CD4-positive, alpha-beta T cell (primary cell): ENCODE measurements around the gene TRMT5. TPM values are rescaled to one million over a fixed set of nuclear protein-coding genes. Genes with fewer than 3 reads are reported as not detected.
A peak's percentile ranks its signal among the peaks of the same experiment; 100 is the strongest.

Experiments
- ATAC-seq: fragments of 200-7000 bp; cut with Tn5 transposase; one replicate; pipeline ENCODE4 v1.10.0; 2022; ENCODE audit warnings: mild to moderate bottlenecking; ENCODE audit not compliant: poor library complexity
- CTCF ChIA-PET: fragments of 350-600 bp; sonication (Branson Sonifier 250); formaldehyde crosslinking; loops from one replicate; lab custom pipeline; 2021; ENCODE audit warnings: antibody characterized with exemption, inconsistent platforms; lab: Charles Lee
- POLR2A ChIA-PET: fragments of 350-600 bp; sonication (Branson Sonifier 250); formaldehyde crosslinking; loops from one replicate; lab custom pipeline; 2021; ENCODE audit warnings: antibody characterized with exemption, inconsistent platforms; lab: Charles Lee
- DNase-seq, 14 experiments: peaks; one replicate each; pipeline ENCODE4 v3.0.0-alpha.2; 2013 to 2020; ENCODE audit warnings: mixed read lengths in 2 of 14
- H3K27ac ChIP-seq, 2 donors: one replicate each; pipeline versions ENCODE4 v1.5.1 to v1.7.0; 2013; ENCODE audit warnings: low read length in 2 of 2, low read depth in 1 of 2, mild to moderate bottlenecking in 1 of 2
- H3K27me3 ChIP-seq, 2 experiments: 1 replicate in 1 of 2; 2 replicates in 1 of 2; pipeline versions ENCODE4 v1.6.1 to v1.7.0; 2013; ENCODE audit warnings: low read length in 2 of 2, control low read depth in 1 of 2, mild to moderate bottlenecking in 1 of 2, moderate library complexity in 1 of 2; ENCODE audit not compliant: insufficient read depth in 2 of 2, control insufficient read depth in 1 of 2
- H3K36me3 ChIP-seq: one replicate; pipeline ENCODE4 v1.6.1; 2013; ENCODE audit warnings: low read length, control low read depth; ENCODE audit not compliant: insufficient read depth
- H3K4me1 ChIP-seq: one replicate; pipeline ENCODE4 v1.6.1; 2013; ENCODE audit warnings: low read length, control low read depth; ENCODE audit not compliant: insufficient read depth
- H3K4me3 ChIP-seq: one replicate; pipeline ENCODE4 v1.5.1; 2013; ENCODE audit warnings: mild to moderate bottlenecking, low read length, moderate library complexity
- H3K9me3 ChIP-seq, 2 experiments: 1 replicate in 1 of 2; 2 replicates in 1 of 2; pipeline versions ENCODE4 v1.6.1 to v1.7.0; 2013; ENCODE audit warnings: low read length in 2 of 2, mild to moderate bottlenecking in 2 of 2, control low read depth in 1 of 2, moderate library complexity in 1 of 2; ENCODE audit not compliant: control insufficient read depth in 1 of 2, insufficient read depth in 1 of 2
- H3K27ac Mint-ChIP-seq: one replicate; pipeline ENCODE4 v1.8.0; 2020; ENCODE audit warnings: mixed read lengths
- H3K27me3 Mint-ChIP-seq: one replicate; pipeline ENCODE4 v1.8.0; 2021; ENCODE audit warnings: mixed read lengths
- H3K36me3 Mint-ChIP-seq: one replicate; pipeline ENCODE4 v1.8.0; 2021; ENCODE audit warnings: low read depth, mixed read lengths
- H3K4me1 Mint-ChIP-seq: one replicate; pipeline ENCODE4 v1.8.0; 2021; ENCODE audit warnings: low read depth, mixed read lengths
- H3K4me3 Mint-ChIP-seq: one replicate; pipeline ENCODE4 v1.8.0; 2020; ENCODE audit warnings: mild to moderate bottlenecking, mixed read lengths
- H3K9me3 Mint-ChIP-seq: one replicate; pipeline ENCODE4 v1.8.0; 2020; ENCODE audit warnings: mixed read lengths
- CTCF ChIP-seq: fragments of 200-600 bp; IDR thresholded peaks from one replicate; pipeline ENCODE4 v1.8.0; 2022; ENCODE audit warnings: antibody characterized with exemption, mild to moderate bottlenecking
- intact Hi-C, 2 experiments: fragments of 100-400 bp; cut with DNase I in 1 of 2; cut with micrococcal nuclease in 1 of 2; formaldehyde crosslinking; loops; one replicate each; pipeline versions ENCODE4 v1.15.1 to v1.9.0; 2023 to 2025; cut with DNase I, micrococcal nuclease
- total RNA-seq, 174 experiments: library from RNA in 2 of 174; stranded (reverse) in 2 of 174; gene quantifications; one replicate each; pipeline ENCODE4 v1.2.3 and lab custom pipeline; 2021 to 2026

The TRMT5 gene
- total RNA-seq, 2 experiments from 2014 or later, result 3.6 to 3.8 TPM

- CTCF ChIA-PET, result no interaction called here
- H3K27ac Mint-ChIP-seq, result no peak overlapping the region
- no peaks in the 10 kb centered on the region for H3K36me3 ChIP-seq
- no peak overlapping the region for H3K27ac ChIP-seq
- H3K4me3 Mint-ChIP-seq, result no peak overlapping the region
- DNase-seq (no peak), ATAC-seq (no peak)
- no peaks in the 10 kb centered on the region for H3K9me3 ChIP-seq
- H3K9me3 Mint-ChIP-seq, result no peaks in the 10 kb centered on the region
- intact Hi-C loops, result loop anchor here in 1 of 2 experiments (10.0 kb wide), 2 partner anchors 893 to 1493 kb away; partner anchors contain the start of genes JKAMP and L3HYPDH
- peaks cover 36% of the 10 kb centered on the region for H3K4me1 Mint-ChIP-seq
- no peaks in the 10 kb centered on the region for H3K27me3 ChIP-seq
- POLR2A ChIA-PET, result no interaction called here
- H3K36me3 Mint-ChIP-seq, result peaks cover 16% of the 10 kb centered on the region
- no peak overlapping the region for H3K4me3 ChIP-seq
- H3K27me3 Mint-ChIP-seq, result no peaks in the 10 kb centered on the region
- H3K4me1 ChIP-seq, result peaks cover 17% of the 10 kb centered on the region
- TF ChIP-seq CTCF, result no peak
These were observed 3.0 kb downstream of the TRMT5 start for GRCh38 chr14:60977847-60978246.

- no peaks in the 10 kb centered on the region for H3K27me3 Mint-ChIP-seq
- Histone ChIP-seq H3K9me3 (no peaks in the 10 kb centered on the region), H3K27me3 (no peaks in the 10 kb centered on the region), H3K4me3 (no peak overlapping the region), H3K4me1 (peaks cover 4% of the 10 kb centered on the region), H3K36me3 (no peaks in the 10 kb centered on the region), H3K27ac (no peak overlapping the region)
- H3K4me3 Mint-ChIP-seq, result no peak overlapping the region
- H3K4me1 Mint-ChIP-seq, result peaks cover 36% of the 10 kb centered on the region
- DNase-seq (no peak), ATAC-seq (no peak)
- ChIA-PET CTCF (no interaction called here), POLR2A (no interaction called here)
- H3K27ac Mint-ChIP-seq, result peak overlapping the region; percentile 19
- intact Hi-C loops, result loop anchor here in 1 of 2 experiments (10.0 kb wide), 2 partner anchors 891 to 1491 kb away; partner anchors contain the start of genes JKAMP and L3HYPDH
- H3K9me3 Mint-ChIP-seq, result no peaks in the 10 kb centered on the region
- peaks cover 22% of the 10 kb centered on the region for H3K36me3 Mint-ChIP-seq
- no peak for TF ChIP-seq CTCF
These were observed 5.3 kb downstream of the TRMT5 start for GRCh38 chr14:60975551-60975950.

- Mint-ChIP-seq H3K36me3 (peaks cover 22% of the 10 kb centered on the region), H3K4me3 (no peak overlapping the region), H3K9me3 (no peaks in the 10 kb centered on the region), H3K27me3 (no peaks in the 10 kb centered on the region), H3K4me1 (peaks cover 32% of the 10 kb centered on the region), H3K27ac (no peak overlapping the region)
- intact Hi-C loops, result loop anchor here in 1 of 2 experiments (10.0 kb wide), 2 partner anchors 889 to 1489 kb away; partner anchors contain the start of genes JKAMP and L3HYPDH
- no peaks in the 10 kb centered on the region for H3K9me3 ChIP-seq
- H3K4me3 ChIP-seq, result no peak overlapping the region
- ChIA-PET POLR2A (no interaction called here), CTCF (no interaction called here)
- H3K36me3 ChIP-seq, result no peaks in the 10 kb centered on the region
- ATAC-seq (no peak), DNase-seq (no peak)
- H3K27me3 ChIP-seq, result no peaks in the 10 kb centered on the region
- no peak overlapping the region for H3K27ac ChIP-seq
- no peaks in the 10 kb centered on the region for H3K4me1 ChIP-seq
- TF ChIP-seq CTCF, result no peak
These were observed 6.7 kb downstream of the TRMT5 start for GRCh38 chr14:60974090-60974651.
